Measurements from ENCODE around the gene ATG5.

ATG5 gene

GRCh38 chr6:106287215-106287614 is 38.3 kb downstream of the ATG5 start:
- Histone ChIP-seq H3K9ac (ENCODE audit: low read length) (no peak overlapping the region), H4K20me1 (ENCODE audit: insufficient read depth, low read length) (no peaks in the 10 kb centered on the region), H3K27ac (ENCODE audit: low read length) (no peak overlapping the region), H3K27me3 (ENCODE audit: low read depth, low read length) (no peaks in the 10 kb centered on the region), H3K4me2 (ENCODE audit: low read length) (no peak overlapping the region), H3K4me1 (ENCODE audit: low read length) (peaks cover 5% of the 10 kb centered on the region), H3K79me2 (ENCODE audit: low read length) (peaks cover 14% of the 10 kb centered on the region), H3K9me3 (ENCODE audit: insufficient read depth, low read length) (no peaks in the 10 kb centered on the region), H3K4me3 (ENCODE audit: low read length) (no peak overlapping the region), H2AFZ (ENCODE audit: low read depth, low read length) (no peak overlapping the region), H3K36me3 (replicated peaks; ENCODE audit: low read depth, low read length) (peaks cover 17% of the 10 kb centered on the region)
- TF ChIP-seq, protein P1, sequence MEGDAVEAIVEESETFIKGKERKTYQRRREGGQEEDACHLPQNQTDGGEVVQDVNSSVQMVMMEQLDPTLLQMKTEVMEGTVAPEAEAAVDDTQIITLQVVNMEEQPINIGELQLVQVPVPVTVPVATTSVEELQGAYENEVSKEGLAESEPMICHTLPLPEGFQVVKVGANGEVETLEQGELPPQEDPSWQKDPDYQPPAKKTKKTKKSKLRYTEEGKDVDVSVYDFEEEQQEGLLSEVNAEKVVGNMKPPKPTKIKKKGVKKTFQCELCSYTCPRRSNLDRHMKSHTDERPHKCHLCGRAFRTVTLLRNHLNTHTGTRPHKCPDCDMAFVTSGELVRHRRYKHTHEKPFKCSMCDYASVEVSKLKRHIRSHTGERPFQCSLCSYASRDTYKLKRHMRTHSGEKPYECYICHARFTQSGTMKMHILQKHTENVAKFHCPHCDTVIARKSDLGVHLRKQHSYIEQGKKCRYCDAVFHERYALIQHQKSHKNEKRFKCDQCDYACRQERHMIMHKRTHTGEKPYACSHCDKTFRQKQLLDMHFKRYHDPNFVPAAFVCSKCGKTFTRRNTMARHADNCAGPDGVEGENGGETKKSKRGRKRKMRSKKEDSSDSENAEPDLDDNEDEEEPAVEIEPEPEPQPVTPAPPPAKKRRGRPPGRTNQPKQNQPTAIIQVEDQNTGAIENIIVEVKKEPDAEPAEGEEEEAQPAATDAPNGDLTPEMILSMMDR (IDR thresholded peaks at IDR 0.05; ENCODE audit: low read depth, low read length) = no peak
- TF ChIP-seq EZH2phosphoT487 (IDR thresholded peaks at IDR 0.05; ENCODE audit: low read depth) = no peak

- Histone ChIP-seq H3K27ac (ENCODE audit: low read length) (no peak overlapping the region), H3K27me3 (ENCODE audit: low read depth, low read length) (no peaks in the 10 kb centered on the region), H3K9me3 (ENCODE audit: insufficient read depth, low read length) (no peaks in the 10 kb centered on the region), H3K9ac (ENCODE audit: low read length) (no peak overlapping the region), H2AFZ (ENCODE audit: low read depth, low read length) (no peak overlapping the region), H3K4me3 (ENCODE audit: low read length) (no peak overlapping the region), H3K4me2 (ENCODE audit: low read length) (no peak overlapping the region), H3K79me2 (ENCODE audit: low read length) (peaks cover 14% of the 10 kb centered on the region), H3K4me1 (ENCODE audit: low read length) (peaks cover 10% of the 10 kb centered on the region), H3K36me3 (replicated peaks; ENCODE audit: low read depth, low read length) (peaks cover 12% of the 10 kb centered on the region), H4K20me1 (ENCODE audit: insufficient read depth, low read length) (no peaks in the 10 kb centered on the region)
- TF ChIP-seq, protein P1 (IDR thresholded peaks at IDR 0.05; ENCODE audit: low read depth, low read length) = no peak
- no peak for TF ChIP-seq EZH2phosphoT487 (IDR thresholded peaks at IDR 0.05; ENCODE audit: low read depth)
Measured at GRCh38 chr6:106286746-106287145, 38.8 kb downstream of the ATG5 start.

GRCh38 chr6:106283481-106283880 is 42.1 kb downstream of the ATG5 start:
- H2AFZ ChIP-seq (ENCODE audit: low read depth, low read length) = no peak overlapping the region

GRCh38 chr6:106281661-106282060 is 43.9 kb downstream of the ATG5 start:
- no peak overlapping the region for H3K4me2 ChIP-seq (ENCODE audit: low read length)
- no peak overlapping the region for H3K9ac ChIP-seq (ENCODE audit: low read length)
- TF ChIP-seq, protein P1 (IDR thresholded peaks at IDR 0.05; ENCODE audit: low read depth, low read length) = no peak
- no peak for TF ChIP-seq EZH2phosphoT487 (IDR thresholded peaks at IDR 0.05; ENCODE audit: low read depth)
- no peak overlapping the region for H3K27ac ChIP-seq (ENCODE audit: low read length)
- H4K20me1 ChIP-seq (ENCODE audit: insufficient read depth, low read length) = no peaks in the 10 kb centered on the region
- H3K27me3 ChIP-seq (ENCODE audit: low read depth, low read length) = no peaks in the 10 kb centered on the region
- peaks cover 11% of the 10 kb centered on the region for H3K4me1 ChIP-seq (ENCODE audit: low read length)
- peaks cover 8% of the 10 kb centered on the region for H3K79me2 ChIP-seq (ENCODE audit: low read length)
- H3K36me3 ChIP-seq (replicated peaks; ENCODE audit: low read depth, low read length) = peaks cover 4% of the 10 kb centered on the region
- no peak overlapping the region for H3K4me3 ChIP-seq (ENCODE audit: low read length)
- H3K9me3 ChIP-seq (ENCODE audit: insufficient read depth, low read length) = no peaks in the 10 kb centered on the region
- H2AFZ ChIP-seq (ENCODE audit: low read depth, low read length) = no peak overlapping the region

More at GRCh38 chr6:106283481-106283880, 42.1 kb downstream of the ATG5 start:
- H3K9me3 ChIP-seq (ENCODE audit: insufficient read depth, low read length) = no peaks in the 10 kb centered on the region
- peaks cover 4% of the 10 kb centered on the region for H3K36me3 ChIP-seq (replicated peaks; ENCODE audit: low read depth, low read length)
- H3K4me2 ChIP-seq (ENCODE audit: low read length) = no peak overlapping the region
- no peak overlapping the region for H3K4me3 ChIP-seq (ENCODE audit: low read length)
- no peak overlapping the region for H3K9ac ChIP-seq (ENCODE audit: low read length)
- no peak overlapping the region for H3K27ac ChIP-seq (ENCODE audit: low read length)
- no peaks in the 10 kb centered on the region for H4K20me1 ChIP-seq (ENCODE audit: insufficient read depth, low read length)
- no peak for TF ChIP-seq EZH2phosphoT487 (IDR thresholded peaks at IDR 0.05; ENCODE audit: low read depth)
- no peaks in the 10 kb centered on the region for H3K27me3 ChIP-seq (ENCODE audit: low read depth, low read length)
- H3K4me1 ChIP-seq (ENCODE audit: low read length) = peaks cover 11% of the 10 kb centered on the region
- peaks cover 14% of the 10 kb centered on the region for H3K79me2 ChIP-seq (ENCODE audit: low read length)
